Hepatocyte (in vitro differentiated cells): Measurements from ENCODE around the gene LIN54. TPM values are rescaled to one million over a fixed set of nuclear protein-coding genes. Genes with fewer than 3 reads are reported as not detected.

Experiments
- DNase-seq: peaks from one replicate; pipeline ENCODE4 v3.0.0-alpha.2; 2016; ENCODE audit warnings: low spot score
- H2AFZ ChIP-seq: fragments of 200-600 bp; sonication (generic); 2 replicates; pipeline ENCODE4 v1.6.0; 2016; ENCODE audit warnings: antibody characterized with exemption, mild to moderate bottlenecking
- H3K27ac ChIP-seq: fragments of 200-600 bp; sonication (generic); 2 replicates; pipeline ENCODE4 v1.5.1; 2016; ENCODE audit warnings: mild to moderate bottlenecking
- H3K27me3 ChIP-seq: fragments of 200-600 bp; sonication (generic); 2 replicates; pipeline ENCODE4 v1.6.1; 2016
- H3K36me3 ChIP-seq: fragments of 200-600 bp; sonication (generic); replicated peaks from 2 replicates; pipeline ENCODE4 v1.5.1; 2016; ENCODE audit warnings: low read depth; ENCODE audit not compliant: insufficient read depth
- H3K4me1 ChIP-seq: fragments of 200-600 bp; sonication (generic); 2 replicates; pipeline ENCODE4 v1.5.1; 2016; ENCODE audit warnings: mild to moderate bottlenecking, moderate library complexity; ENCODE audit not compliant: insufficient read depth
- H3K4me2 ChIP-seq: fragments of 200-600 bp; sonication (generic); 2 replicates; pipeline ENCODE4 v1.6.0; 2016
- H3K4me3 ChIP-seq: fragments of 200-600 bp; sonication (generic); 2 replicates; pipeline ENCODE4 v1.5.1; 2016; ENCODE audit warnings: mild to moderate bottlenecking
- H3K79me2 ChIP-seq: fragments of 200-600 bp; sonication (generic); 2 replicates; pipeline ENCODE4 v1.6.0; 2017; ENCODE audit warnings: mild to moderate bottlenecking
- H3K9me2 ChIP-seq: fragments of 200-600 bp; sonication (generic); replicated peaks from 2 replicates; pipeline ENCODE4 v1.6.0; 2017; ENCODE audit warnings: mild to moderate bottlenecking; ENCODE audit not compliant: insufficient read depth
- H3K9me3 ChIP-seq: fragments of 200-600 bp; sonication (generic); 2 replicates; pipeline ENCODE4 v1.5.1; 2016; ENCODE audit warnings: low read depth, mild to moderate bottlenecking
- H4K20me1 ChIP-seq: fragments of 200-600 bp; sonication (generic); 2 replicates; pipeline ENCODE4 v1.6.0; 2016; ENCODE audit warnings: mild to moderate bottlenecking; ENCODE audit not compliant: insufficient read depth, poor library complexity, severe bottlenecking
- EZH2 ChIP-seq: fragments of 200-600 bp; sonication (generic); IDR thresholded peaks from 2 replicates; pipeline ENCODE4 v1.6.1; 2016; ENCODE audit warnings: antibody characterized with exemption, mild to moderate bottlenecking, borderline replicate concordance
- EZH2phosphoT487 ChIP-seq: fragments of 200-600 bp; sonication (generic); IDR thresholded peaks from one replicate; pipeline ENCODE4 v1.6.1; 2018; ENCODE audit warnings: antibody characterized with exemption, mild to moderate bottlenecking, low read depth, moderate library complexity; ENCODE audit not compliant: unreplicated experiment, severe bottlenecking
- WGBS: methylation state at CpG from one replicate; pipeline ENCODE4 v1.1.6; 2016; ENCODE audit warnings: low lambda C conversion rate; ENCODE audit errors: missing lambda C conversion rate; 5-methylcytosine and 5-hydroxymethylcytosine counted together
- polyA plus RNA-seq: library from polyadenylated mRNA; unstranded; fragments of >200 nt; fragmentation: Nextera tagmentation; extraction: Ambion mirVana; gene quantifications from 2 replicates; pipeline ENCODE4 v1.2.1, GENCODE V29; 2016
- total RNA-seq: library from RNA; depleted of rRNA; stranded (reverse); fragments of >200 nt; gene quantifications from 2 replicates; pipeline ENCODE4 v1.2.3, GENCODE V29; 2014
- TF ChIP-seq, protein P1 (sequence below): fragments of 200-600 bp; sonication (generic); IDR thresholded peaks from 2 replicates; pipeline ENCODE4 v1.5.1; 2016; ENCODE audit warnings: antibody characterized with exemption, mild to moderate bottlenecking; ENCODE audit not compliant: poor library complexity

Gene LIN54
- total and polyA plus RNA-seq, 2 experiments from 2014 or later, result 2.7 to 19.8 TPM

DNA sequence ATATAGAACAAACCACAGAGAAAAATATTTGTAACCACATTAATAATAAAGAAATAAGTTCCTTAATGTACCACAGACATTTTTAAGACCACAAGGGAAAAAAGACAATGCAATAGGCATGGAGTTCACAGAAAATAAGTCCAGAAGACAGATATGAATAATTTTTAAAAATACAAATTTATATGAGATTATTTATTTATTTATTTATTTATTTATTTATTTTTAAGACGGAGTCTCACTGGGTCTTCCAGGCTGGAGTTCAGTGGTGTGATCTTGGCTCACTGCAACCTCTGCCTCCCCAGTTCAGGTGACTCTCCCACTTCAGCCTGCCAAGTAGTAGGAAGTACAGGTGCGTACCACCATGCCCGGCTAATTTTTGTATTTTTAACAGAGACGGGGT lies 56.4 kb downstream of the LIN54 start:
- Histone ChIP-seq H3K27ac (no peak overlapping the region), H3K79me2 (no peaks in the 10 kb centered on the region), H3K4me1 (no peaks in the 10 kb centered on the region), H3K4me2 (no peak overlapping the region), H2AFZ (no peak overlapping the region), H3K9me2 (no peaks in the 10 kb centered on the region), H3K36me3 (no peaks in the 10 kb centered on the region), H3K4me3 (no peak overlapping the region), H4K20me1 (no peaks in the 10 kb centered on the region), H3K9me3 (no peaks in the 10 kb centered on the region), H3K27me3 (no peaks in the 10 kb centered on the region)
- no peak for DNase-seq
- no peak for TF ChIP-seq EZH2phosphoT487
- TF ChIP-seq, protein P1, sequence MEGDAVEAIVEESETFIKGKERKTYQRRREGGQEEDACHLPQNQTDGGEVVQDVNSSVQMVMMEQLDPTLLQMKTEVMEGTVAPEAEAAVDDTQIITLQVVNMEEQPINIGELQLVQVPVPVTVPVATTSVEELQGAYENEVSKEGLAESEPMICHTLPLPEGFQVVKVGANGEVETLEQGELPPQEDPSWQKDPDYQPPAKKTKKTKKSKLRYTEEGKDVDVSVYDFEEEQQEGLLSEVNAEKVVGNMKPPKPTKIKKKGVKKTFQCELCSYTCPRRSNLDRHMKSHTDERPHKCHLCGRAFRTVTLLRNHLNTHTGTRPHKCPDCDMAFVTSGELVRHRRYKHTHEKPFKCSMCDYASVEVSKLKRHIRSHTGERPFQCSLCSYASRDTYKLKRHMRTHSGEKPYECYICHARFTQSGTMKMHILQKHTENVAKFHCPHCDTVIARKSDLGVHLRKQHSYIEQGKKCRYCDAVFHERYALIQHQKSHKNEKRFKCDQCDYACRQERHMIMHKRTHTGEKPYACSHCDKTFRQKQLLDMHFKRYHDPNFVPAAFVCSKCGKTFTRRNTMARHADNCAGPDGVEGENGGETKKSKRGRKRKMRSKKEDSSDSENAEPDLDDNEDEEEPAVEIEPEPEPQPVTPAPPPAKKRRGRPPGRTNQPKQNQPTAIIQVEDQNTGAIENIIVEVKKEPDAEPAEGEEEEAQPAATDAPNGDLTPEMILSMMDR, result no peak
- TF ChIP-seq EZH2, result no peak
- 100% methylated on average over 4 of the region's 4 CpGs for WGBS

DNA sequence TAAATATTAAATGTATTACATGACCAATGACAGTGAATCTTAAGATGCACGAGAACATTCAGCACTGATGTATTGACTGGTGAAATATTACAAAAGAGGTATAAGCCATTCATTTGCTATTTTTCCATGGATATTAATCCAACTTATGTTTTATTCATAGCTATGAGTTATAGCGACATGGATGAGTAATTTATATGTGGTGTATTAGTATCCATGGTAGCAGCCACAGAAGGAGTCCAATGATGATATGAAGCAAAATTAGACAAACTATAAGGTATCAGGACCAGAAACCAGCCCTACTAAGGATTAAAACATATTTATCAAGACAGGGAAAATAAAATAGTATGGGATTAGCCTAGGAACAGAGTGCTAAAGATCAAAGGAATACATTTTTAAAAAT lies 59.4 kb downstream of the LIN54 start:
- no peak for DNase-seq
- no peak overlapping the region for H3K27ac ChIP-seq
- no peak overlapping the region for H2AFZ ChIP-seq
- no peaks in the 10 kb centered on the region for H3K36me3 ChIP-seq
- H3K79me2 ChIP-seq, result no peaks in the 10 kb centered on the region
- H3K4me3 ChIP-seq, result no peak overlapping the region
- H3K9me2 ChIP-seq, result no peaks in the 10 kb centered on the region
- no peaks in the 10 kb centered on the region for H3K4me1 ChIP-seq
- no peaks in the 10 kb centered on the region for H3K27me3 ChIP-seq
- no peaks in the 10 kb centered on the region for H3K9me3 ChIP-seq
- no peaks in the 10 kb centered on the region for H4K20me1 ChIP-seq
- WGBS, result 98% methylated on average over 2 of the region's 2 CpGs
- no peak overlapping the region for H3K4me2 ChIP-seq
- TF ChIP-seq EZH2 (no peak), EZH2phosphoT487 (no peak)
- TF ChIP-seq, protein P1, result no peak

- H3K4me2 ChIP-seq, result no peak overlapping the region
- DNase-seq, result no peak
Measured at GRCh38 chr4:82948647-82949204, 61.9 kb downstream of the LIN54 start.

More at GRCh38 chr4:82948647-82949204, 61.9 kb downstream of the LIN54 start:
- H3K36me3 ChIP-seq, result no peaks in the 10 kb centered on the region
- no peaks in the 10 kb centered on the region for H3K79me2 ChIP-seq
- no peak for TF ChIP-seq EZH2
- TF ChIP-seq, protein P1, result no peak
- TF ChIP-seq EZH2phosphoT487, result no peak
- H3K27ac ChIP-seq, result no peak overlapping the region
- H3K4me1 ChIP-seq, result no peaks in the 10 kb centered on the region
- H3K9me2 ChIP-seq, result no peaks in the 10 kb centered on the region
- WGBS, result 97% methylated on average over 1 of the region's 1 CpG
- no peaks in the 10 kb centered on the region for H3K9me3 ChIP-seq
- no peak overlapping the region for H2AFZ ChIP-seq
- no peaks in the 10 kb centered on the region for H4K20me1 ChIP-seq
- no peaks in the 10 kb centered on the region for H3K27me3 ChIP-seq
- no peak overlapping the region for H3K4me3 ChIP-seq
